Naive thymus-derived CD8-positive, alpha-beta T cell (primary cell): ENCODE data around the gene WNT16. TPM values are rescaled to one million over a fixed set of nuclear protein-coding genes. Genes with fewer than 3 reads are reported as not detected.

Source experiments
- ATAC-seq, 2 donors: fragments of 150-1000 bp; cut with Tn5 transposase in 1 of 2; sonication (Bioruptor Pico), chemical (Tn5 transposase) in 1 of 2; 1 replicate in 1 of 2; 2 replicates in 1 of 2; pipeline ENCODE4 v1.10.0; 2021; ENCODE audit warnings: mild to moderate bottlenecking in 2 of 2, moderate library complexity in 2 of 2
- POLR2A ChIA-PET: fragments of 350-600 bp; sonication (Branson Sonifier 250); formaldehyde crosslinking; loops from one replicate; lab custom pipeline; 2021; ENCODE audit warnings: antibody characterized with exemption; lab: Charles Lee
- DNase-seq, 10 donors: peaks; one replicate each; pipeline versions ENCODE4 v3.0.0 to v3.0.0-alpha.2; 2020 to 2022
- H3K27ac Mint-ChIP-seq, 10 donors: one replicate each; pipeline ENCODE4 v1.8.0; 2020 to 2022; ENCODE audit warnings: mild to moderate bottlenecking in 10 of 10, mixed read lengths in 10 of 10, moderate library complexity in 4 of 10, inconsistent platforms in 1 of 10
- H3K27me3 Mint-ChIP-seq, 5 donors: one replicate each; pipeline ENCODE4 v1.8.0; 2021 to 2022; ENCODE audit warnings: mixed read lengths in 5 of 5
- H3K36me3 Mint-ChIP-seq, 3 donors: one replicate each; pipeline ENCODE4 v1.8.0; 2020 to 2022; ENCODE audit warnings: mixed read lengths in 3 of 3, mild to moderate bottlenecking in 2 of 3, inconsistent platforms in 1 of 3
- H3K4me1 Mint-ChIP-seq, 4 donors: one replicate each; pipeline ENCODE4 v1.8.0; 2021 to 2022; ENCODE audit warnings: mixed read lengths in 4 of 4
- H3K4me3 Mint-ChIP-seq, 10 donors: one replicate each; pipeline ENCODE4 v1.8.0; 2020 to 2022; ENCODE audit warnings: mild to moderate bottlenecking in 10 of 10, mixed read lengths in 10 of 10, moderate library complexity in 6 of 10, inconsistent platforms in 1 of 10
- H3K9me3 Mint-ChIP-seq, 9 donors: one replicate each; pipeline ENCODE4 v1.8.0; 2020 to 2022; ENCODE audit warnings: mixed read lengths in 9 of 9, mild to moderate bottlenecking in 3 of 9, inconsistent platforms in 1 of 9, moderate library complexity in 1 of 9
- polyA plus RNA-seq, 3 donors: library from polyadenylated mRNA; unstranded; fragments of 300-500 nt; fragmentation: Illumina TruSeq; gene quantifications; one replicate each; pipeline ENCODE4 v1.2.3, GENCODE V29; 2021
- total RNA-seq, 8 experiments: library from RNA in 2 of 8; stranded (reverse) in 2 of 8; gene quantifications; one replicate each; pipeline ENCODE4 v1.2.3 and lab custom pipeline; 2021 to 2026

WNT16 gene
- total and polyA plus RNA-seq, 5 experiments from 2014 or later, result 0.19 to 0.21 TPM; not detected in 3

DNA sequence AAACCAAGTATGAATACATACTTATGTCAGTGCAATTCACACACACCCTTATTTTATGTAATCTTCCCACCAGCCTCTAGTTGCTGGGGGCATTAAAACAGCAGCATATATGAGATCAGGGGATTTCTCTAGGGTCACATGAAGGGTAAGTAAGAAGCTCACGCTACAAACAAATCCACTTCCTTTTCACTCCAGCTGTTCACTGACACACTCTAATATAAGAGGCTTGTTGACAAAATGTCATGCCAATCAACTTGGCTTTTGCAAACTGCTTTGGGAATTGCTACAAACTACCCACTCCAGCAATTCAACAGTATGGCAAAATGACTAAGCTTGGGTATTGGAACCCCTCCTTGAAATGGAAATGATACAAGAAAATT, 57.0 kb downstream of the WNT16 start:
- peaks cover 28 to 94% (median 64%) of the 10 kb centered on the region in 4 donors for H3K4me1 Mint-ChIP-seq
- ATAC-seq, result peak; percentile 77 to 94
- DNase-seq, result peak in 4 of 10 donors; percentile 3 to 43 (median 22)
- POLR2A ChIA-PET, result interaction anchor here (1.6 kb wide), 1 partner anchor 11 kb away, joined by 8 read pairs; the partner anchor contains the start of gene FAM3C
- peaks cover 0 to 17% (median 4%) of the 10 kb centered on the region in 3 donors for H3K36me3 Mint-ChIP-seq
- no peaks in the 10 kb centered on the region for H3K27me3 Mint-ChIP-seq
- H3K9me3 Mint-ChIP-seq, result no peaks in the 10 kb centered on the region
- H3K27ac Mint-ChIP-seq, result peak overlapping the region in 5 of 10 donors; percentile 2 to 83 (median 44)
- H3K4me3 Mint-ChIP-seq, result peak overlapping the region in 2 of 10 donors; percentile 3 to 37

DNA sequence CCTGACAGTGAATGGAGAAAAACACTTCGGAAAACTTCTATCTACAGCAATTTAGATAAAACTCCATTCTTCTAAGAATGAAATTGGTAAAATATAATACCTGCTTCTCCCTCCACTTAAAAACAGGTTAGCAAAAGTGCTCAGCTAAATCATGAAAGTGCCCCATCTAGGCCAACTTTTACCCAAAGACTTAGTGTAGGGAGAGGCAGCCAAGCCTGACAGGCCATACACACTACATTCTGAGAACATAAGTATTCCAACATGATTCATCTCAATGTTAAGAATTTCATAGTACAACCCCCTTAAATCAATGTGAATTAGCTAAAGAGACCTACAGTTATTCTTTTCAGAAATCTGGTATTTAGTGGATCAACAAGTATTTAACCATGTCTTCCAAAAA, 60.1 kb downstream of the WNT16 start:
- POLR2A ChIA-PET, result no interaction called here
- Mint-ChIP-seq H3K4me3 (no peak overlapping the region), H3K9me3 (peaks cover 0 to 3% (median 0%) of the 10 kb centered on the region in 9 donors), H3K27me3 (no peaks in the 10 kb centered on the region), H3K36me3 (peaks cover 4 to 6% (median 4%) of the 10 kb centered on the region in 3 donors), H3K27ac (peak overlapping the region in 5 of 10 donors; percentile 14 to 47 (median 45)), H3K4me1 (peaks cover 32 to 91% (median 76%) of the 10 kb centered on the region in 4 donors)
- DNase-seq (no peak), ATAC-seq (no peak)

DNA sequence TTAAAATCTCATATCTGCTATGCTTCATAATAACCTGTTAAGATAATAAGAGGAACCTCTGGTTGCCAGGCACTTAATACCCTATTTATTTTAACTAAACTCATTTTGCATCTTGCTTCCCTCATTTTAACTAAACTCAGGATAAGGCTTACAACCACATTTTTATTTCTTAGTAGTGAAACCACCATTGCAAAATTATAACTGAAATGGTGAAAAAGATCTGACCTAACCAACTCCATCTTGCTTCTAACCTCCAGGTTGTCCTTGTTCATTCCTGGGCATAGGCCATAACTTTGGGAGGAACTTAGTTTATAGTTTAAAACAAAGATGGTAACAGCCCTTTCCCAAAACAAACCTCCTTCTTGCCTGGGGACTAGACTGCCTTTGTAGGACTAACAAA, 61.3 kb downstream of the WNT16 start:
- peaks cover 29 to 90% (median 68%) of the 10 kb centered on the region in 4 donors for H3K4me1 Mint-ChIP-seq
- H3K27me3 Mint-ChIP-seq, result no peaks in the 10 kb centered on the region
- peak overlapping the region in 2 of 10 donors; percentile 2 to 44 for H3K4me3 Mint-ChIP-seq
- ATAC-seq (no peak), DNase-seq (no peak)
- POLR2A ChIA-PET, result interaction anchor here (0.6 kb wide), 1 partner anchor 59 kb away, joined by 9 read pairs; no protein-coding TSS in a partner anchor
- H3K36me3 Mint-ChIP-seq, result peaks cover 4 to 6% (median 4%) of the 10 kb centered on the region in 3 donors
- peaks cover 0 to 3% (median 0%) of the 10 kb centered on the region in 9 donors for H3K9me3 Mint-ChIP-seq
- peak overlapping the region in 5 of 10 donors; percentile 1 to 47 (median 26) for H3K27ac Mint-ChIP-seq

DNA sequence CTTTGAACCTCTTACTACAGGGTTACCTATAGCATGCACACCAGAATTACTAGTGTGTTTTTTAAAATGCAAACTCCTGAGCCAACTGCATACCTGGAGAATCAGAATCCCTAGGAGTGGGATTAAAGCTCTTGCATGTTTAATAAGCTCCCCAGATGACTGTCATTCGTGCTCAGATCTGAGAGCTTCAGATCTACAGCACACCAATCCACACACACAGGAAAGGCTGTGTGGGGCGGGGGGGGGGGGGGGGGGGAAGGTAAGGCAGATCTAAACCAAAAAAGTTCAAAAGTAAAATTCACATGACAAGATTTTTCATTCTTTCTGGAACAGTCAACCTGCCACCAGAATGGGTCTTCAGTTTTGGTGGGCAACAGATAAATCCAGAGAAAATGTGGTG, 61.8 kb downstream of the WNT16 start:
- ATAC-seq (peak; percentile 26 to 39), DNase-seq (peak in 1 of 10 donors; percentile 4)
- Mint-ChIP-seq H3K9me3 (peaks cover 0 to 3% (median 0%) of the 10 kb centered on the region in 9 donors), H3K27ac (peak overlapping the region in 1 of 10 donors; percentile 47), H3K4me1 (peaks cover 31 to 87% (median 65%) of the 10 kb centered on the region in 4 donors), H3K4me3 (no peak overlapping the region), H3K36me3 (peaks cover 4 to 6% (median 4%) of the 10 kb centered on the region in 3 donors), H3K27me3 (no peaks in the 10 kb centered on the region)
- POLR2A ChIA-PET, result interaction anchor here (0.6 kb wide), 1 partner anchor 60 kb away, joined by 9 read pairs; no protein-coding TSS in a partner anchor

Other genes starting within 250 kb of the WNT16 start
- 10 to 100 TPM; 19.6 to 20.6 TPM for gene FAM3C, start 67.3 kb downstream of the WNT16 start, total RNA-seq
- 10 to 100 TPM in 2 of 3 donors, 1 to 10 TPM in 1; 8.9 to 12.4 (median 11.9) TPM for gene FAM3C, start 67.3 kb downstream of the WNT16 start, polyA plus RNA-seq